Measurements from ENCODE around the gene RREB1.

DNA sequence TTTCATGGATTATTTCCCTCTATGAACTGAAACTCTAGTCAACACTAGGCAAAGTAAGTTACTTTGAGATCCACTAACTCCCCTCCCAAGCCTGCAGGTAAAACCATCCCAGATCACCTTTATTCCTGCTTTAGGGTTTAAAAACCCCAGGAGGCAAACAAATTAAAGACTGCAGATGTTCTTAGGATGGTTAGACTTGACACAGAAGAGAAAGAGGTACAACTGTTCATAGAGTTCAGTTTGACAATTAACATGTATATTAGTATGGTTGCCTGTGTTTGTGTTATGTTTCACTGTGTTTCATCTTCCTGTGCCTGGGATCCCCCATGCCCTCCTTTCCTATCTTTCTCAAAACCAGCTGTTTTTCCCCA is 53.5 kb downstream of the RREB1 start:
- TF ChIP-seq, protein P1, sequence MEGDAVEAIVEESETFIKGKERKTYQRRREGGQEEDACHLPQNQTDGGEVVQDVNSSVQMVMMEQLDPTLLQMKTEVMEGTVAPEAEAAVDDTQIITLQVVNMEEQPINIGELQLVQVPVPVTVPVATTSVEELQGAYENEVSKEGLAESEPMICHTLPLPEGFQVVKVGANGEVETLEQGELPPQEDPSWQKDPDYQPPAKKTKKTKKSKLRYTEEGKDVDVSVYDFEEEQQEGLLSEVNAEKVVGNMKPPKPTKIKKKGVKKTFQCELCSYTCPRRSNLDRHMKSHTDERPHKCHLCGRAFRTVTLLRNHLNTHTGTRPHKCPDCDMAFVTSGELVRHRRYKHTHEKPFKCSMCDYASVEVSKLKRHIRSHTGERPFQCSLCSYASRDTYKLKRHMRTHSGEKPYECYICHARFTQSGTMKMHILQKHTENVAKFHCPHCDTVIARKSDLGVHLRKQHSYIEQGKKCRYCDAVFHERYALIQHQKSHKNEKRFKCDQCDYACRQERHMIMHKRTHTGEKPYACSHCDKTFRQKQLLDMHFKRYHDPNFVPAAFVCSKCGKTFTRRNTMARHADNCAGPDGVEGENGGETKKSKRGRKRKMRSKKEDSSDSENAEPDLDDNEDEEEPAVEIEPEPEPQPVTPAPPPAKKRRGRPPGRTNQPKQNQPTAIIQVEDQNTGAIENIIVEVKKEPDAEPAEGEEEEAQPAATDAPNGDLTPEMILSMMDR (IDR thresholded peaks at IDR 0.05), result no peak
- no peak for TF ChIP-seq POLR2A (IDR thresholded peaks at IDR 0.05)

Data from lower leg skin (tissue), 3 donors.